AG04449 (cell line): ENCODE results near the gene AJAP1.
A peak's percentile ranks its signal among the peaks of the same experiment; 100 is the strongest.

Experiments
- CTCF ChIA-PET: fragments of 350-600 bp; formaldehyde crosslinking; extraction: SDS; loops from one replicate; lab custom pipeline; 2021; ENCODE audit warnings: antibody characterized with exemption; lab: Yijun Ruan, JAX
- POLR2A ChIA-PET: fragments of 400-600, 350-600 bp; formaldehyde crosslinking; extraction: SDS; loops from one replicate; lab custom pipeline; 2020; ENCODE audit warnings: antibody characterized with exemption, inconsistent platforms; lab: Yijun Ruan, JAX
- DNase-seq: peaks from one replicate; pipeline ENCODE4 v3.0.0-alpha.2; 2010; ENCODE audit warnings: low read depth, low spot score
- H3K4me3 ChIP-seq: 2 replicates; pipeline ENCODE4 v1.5.1; 2011; ENCODE audit warnings: low read depth, mild to moderate bottlenecking, control low read depth, low read length
- CTCF ChIP-seq: IDR thresholded peaks from one replicate; pipeline ENCODE4 v1.5.1; 2011; ENCODE audit warnings: mild to moderate bottlenecking, moderate library complexity, low read length, control low read depth, inconsistent platforms; ENCODE audit not compliant: insufficient read depth; ENCODE audit errors: missing control alignments

AJAP1 gene

GRCh38 chr1:4755301-4755845 is 101.0 kb downstream of the AJAP1 start:
- CTCF ChIA-PET = no interaction called here
- POLR2A ChIA-PET = no interaction called here
- DNase-seq = peak; percentile 9
- no peak for TF ChIP-seq CTCF
- H3K4me3 ChIP-seq = no peak overlapping the region

- no peak for DNase-seq
- TF ChIP-seq CTCF = no peak
- ChIA-PET POLR2A (no interaction called here), CTCF (no interaction called here)
- no peak overlapping the region for H3K4me3 ChIP-seq
Measured at GRCh38 chr1:4755864-4756504, 101.6 kb downstream of the AJAP1 start.

DNA sequence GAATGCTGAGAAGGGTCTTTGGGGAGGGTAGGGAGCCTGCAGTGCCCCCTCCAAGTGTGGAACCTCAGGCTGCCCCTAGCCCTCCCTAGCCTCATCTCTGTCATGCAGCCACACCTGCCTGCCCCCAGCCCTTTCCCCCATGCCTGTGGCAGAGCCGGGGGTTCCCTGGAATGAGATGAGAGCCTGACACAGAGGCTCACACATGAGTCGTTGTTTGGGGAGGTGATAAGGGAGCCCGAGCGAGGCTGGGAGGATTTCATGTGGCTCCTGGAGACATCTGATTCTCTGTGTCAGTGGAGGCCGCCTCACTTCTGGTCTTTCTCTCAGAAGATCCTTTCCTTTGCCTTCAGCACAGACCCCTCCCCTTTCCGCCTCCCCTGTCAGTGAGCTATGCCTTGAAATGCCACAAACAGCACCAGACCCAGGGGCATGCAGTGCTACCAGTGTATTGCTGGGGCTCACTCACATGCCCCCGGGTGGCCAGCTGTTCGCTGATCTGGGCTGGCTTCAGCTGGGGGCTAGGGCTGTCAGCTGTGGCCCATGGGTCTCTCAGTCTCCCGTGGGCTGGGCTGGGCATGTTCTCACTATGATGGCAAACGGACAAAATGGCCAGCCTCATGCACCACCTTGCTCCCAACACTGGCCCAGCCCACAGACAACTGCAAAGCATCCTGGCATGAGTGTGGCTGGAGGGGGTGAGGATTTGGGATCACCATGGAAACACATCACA is 102.6 kb downstream of the AJAP1 start:
- CTCF ChIA-PET = no interaction called here
- POLR2A ChIA-PET = no interaction called here

GRCh38 chr1:4759671-4760070 is 105.3 kb downstream of the AJAP1 start:
- ChIA-PET POLR2A (no interaction called here), CTCF (no interaction called here)
- no peak overlapping the region for H3K4me3 ChIP-seq
- no peak for DNase-seq
- no peak for TF ChIP-seq CTCF

More for the DNA sequence above, 102.6 kb downstream of the AJAP1 start:
- H3K4me3 ChIP-seq = no peak overlapping the region
- TF ChIP-seq CTCF = no peak
- no peak for DNase-seq

DNA sequence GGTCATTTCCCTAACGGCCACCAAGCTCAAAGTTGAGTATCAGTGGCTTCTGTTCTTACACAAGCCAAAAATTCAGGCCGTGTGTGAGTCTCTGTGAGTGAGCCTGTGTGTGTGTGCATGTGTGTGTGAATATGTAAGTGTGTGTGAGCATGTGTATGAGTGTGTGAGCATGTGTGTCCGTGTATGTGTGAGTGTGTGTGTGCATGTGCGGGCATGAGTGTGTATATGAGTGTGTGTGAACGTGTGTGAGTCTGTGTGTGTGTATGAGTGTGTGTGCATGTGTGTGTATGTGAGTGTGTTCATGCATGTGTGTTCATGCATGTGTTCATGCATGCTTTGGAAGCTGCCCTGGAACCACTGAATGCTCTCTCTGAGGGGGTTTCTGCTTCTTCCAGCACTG is 105.7 kb downstream of the AJAP1 start:
- ChIA-PET POLR2A (no interaction called here), CTCF (no interaction called here)
- no peak for TF ChIP-seq CTCF
- H3K4me3 ChIP-seq = no peak overlapping the region
- DNase-seq = no peak

GRCh38 chr1:4761324-4761723 is 106.9 kb downstream of the AJAP1 start:
- DNase-seq = no peak
- no peak overlapping the region for H3K4me3 ChIP-seq
- no peak for TF ChIP-seq CTCF
- CTCF ChIA-PET = no interaction called here
- POLR2A ChIA-PET = no interaction called here
